T-cell (primary cell): Measurements from ENCODE around the gene MYRIP. TPM values are rescaled to one million over a fixed set of nuclear protein-coding genes. Genes with fewer than 3 reads are reported as not detected.

Experiments used
- ATAC-seq, 4 experiments: fragments of 200-7000 bp in 3 of 4; fragments of 150-1000 bp in 1 of 4; cut with Tn5 transposase; replicated peaks in 1 of 4; 1 replicate in 3 of 4; 2 replicates in 1 of 4; pipeline ENCODE4 v1.10.0; 2021; ENCODE audit warnings: moderate library complexity in 3 of 4, mild to moderate bottlenecking in 2 of 4, moderate number of reproducible peaks in 1 of 4
- CTCF ChIA-PET, 2 donors: fragments of 300-600 bp; sonication (Branson Sonifier 250); formaldehyde crosslinking; loops; one replicate each; lab custom pipeline; 2022; ENCODE audit warnings: antibody characterized with exemption in 2 of 2; lab: Charles Lee
- POLR2A ChIA-PET, 2 donors: fragments of 300-600 bp; sonication (Branson Sonifier 250); formaldehyde crosslinking; loops; one replicate each; lab custom pipeline; 2022; ENCODE audit warnings: antibody characterized with exemption in 2 of 2; lab: Charles Lee
- DNase-seq, 35 experiments: peaks; one replicate each; pipeline versions ENCODE4 v3.0.0 to v3.0.0-alpha.2; 2013 to 2023
- H3K27ac ChIP-seq: one replicate; pipeline ENCODE4 v1.5.1; 2013; ENCODE audit warnings: low read length
- H3K27me3 ChIP-seq, 2 experiments: replicated peaks in 1 of 2; 1 replicate in 1 of 2; 2 replicates in 1 of 2; pipeline versions ENCODE4 v1.6.1 to v1.7.0; 2013; ENCODE audit warnings: low read length in 1 of 2, mixed read lengths in 1 of 2; ENCODE audit not compliant: control insufficient read depth in 2 of 2, insufficient read depth in 2 of 2; ENCODE audit errors: extremely low read depth in 1 of 2
- H3K36me3 ChIP-seq, 2 donors: 1 replicate in 1 of 2; 2 replicates in 1 of 2; pipeline versions ENCODE4 v1.6.1 to v1.7.0; 2013; ENCODE audit warnings: low read length in 1 of 2; ENCODE audit not compliant: control insufficient read depth in 2 of 2, insufficient read depth in 1 of 2; ENCODE audit errors: extremely low read depth in 1 of 2
- H3K4me1 ChIP-seq, 2 experiments: 1 replicate in 1 of 2; 2 replicates in 1 of 2; pipeline versions ENCODE4 v1.6.1 to v1.7.0; 2013; ENCODE audit warnings: low read length in 2 of 2, mixed read lengths in 1 of 2; ENCODE audit not compliant: insufficient read depth in 2 of 2, control insufficient read depth in 1 of 2; ENCODE audit errors: extremely low read depth in 1 of 2
- H3K4me3 ChIP-seq, 2 donors: 1 replicate in 1 of 2; 2 replicates in 1 of 2; pipeline versions ENCODE4 v1.5.1 to v1.7.0; 2013; ENCODE audit warnings: mild to moderate bottlenecking in 2 of 2, low read length in 1 of 2, moderate library complexity in 1 of 2; ENCODE audit not compliant: control insufficient read depth in 1 of 2; ENCODE audit errors: extremely low read depth in 1 of 2
- H3K9me3 ChIP-seq: 2 replicates; pipeline ENCODE4 v1.7.0; 2013
- H3K27ac Mint-ChIP-seq, 2 donors: one replicate each; pipeline ENCODE4 v1.8.0; 2020 to 2021; ENCODE audit warnings: mild to moderate bottlenecking in 2 of 2, mixed read lengths in 2 of 2
- H3K27me3 Mint-ChIP-seq, 2 donors: one replicate each; pipeline ENCODE4 v1.8.0; 2021 to 2022; ENCODE audit warnings: mixed read lengths in 2 of 2
- H3K36me3 Mint-ChIP-seq: one replicate; pipeline ENCODE4 v1.8.0; 2021; ENCODE audit warnings: mixed read lengths
- H3K4me1 Mint-ChIP-seq, 3 donors: one replicate each; pipeline ENCODE4 v1.8.0; 2020 to 2022; ENCODE audit warnings: mixed read lengths in 3 of 3, mild to moderate bottlenecking in 1 of 3
- H3K4me3 Mint-ChIP-seq, 3 donors: one replicate each; pipeline ENCODE4 v1.8.0; 2020 to 2022; ENCODE audit warnings: mild to moderate bottlenecking in 3 of 3, mixed read lengths in 3 of 3, moderate library complexity in 3 of 3
- H3K9me3 Mint-ChIP-seq, 3 donors: one replicate each; pipeline ENCODE4 v1.8.0; 2020 to 2022; ENCODE audit warnings: mixed read lengths in 3 of 3
- WGBS: methylation state at CpG from one replicate; pipeline ENCODE4 v1.1.5; 2013; ENCODE audit warnings: missing lambda C conversion rate; ENCODE audit not compliant: insufficient coverage; 5-methylcytosine and 5-hydroxymethylcytosine counted together
- total RNA-seq, 35 experiments: library from RNA in 6 of 35; stranded (reverse) in 6 of 35; fragments of 120-200 nt in 1 of 35; gene quantifications; one replicate each; pipeline versions ENCODE4 v1.2.1 to v1.2.4 and lab custom pipeline; 2013 to 2026

Gene MYRIP
- total RNA-seq, 5 donors from 2014 or later (not counting 1 experiment from before 2014, with no cell fraction given), result not detected

- CTCF ChIA-PET, result interaction anchor here in 1 of 2 donors (0.5 kb wide), 1 partner anchor 20 kb away, joined by 4 read pairs; no protein-coding TSS in a partner anchor
- Mint-ChIP-seq H3K9me3 (no peaks in the 10 kb centered on the region), H3K4me3 (no peak overlapping the region)
Observed at GRCh38 chr3:40200692-40201316, 391.4 kb downstream of the MYRIP start.

DNA sequence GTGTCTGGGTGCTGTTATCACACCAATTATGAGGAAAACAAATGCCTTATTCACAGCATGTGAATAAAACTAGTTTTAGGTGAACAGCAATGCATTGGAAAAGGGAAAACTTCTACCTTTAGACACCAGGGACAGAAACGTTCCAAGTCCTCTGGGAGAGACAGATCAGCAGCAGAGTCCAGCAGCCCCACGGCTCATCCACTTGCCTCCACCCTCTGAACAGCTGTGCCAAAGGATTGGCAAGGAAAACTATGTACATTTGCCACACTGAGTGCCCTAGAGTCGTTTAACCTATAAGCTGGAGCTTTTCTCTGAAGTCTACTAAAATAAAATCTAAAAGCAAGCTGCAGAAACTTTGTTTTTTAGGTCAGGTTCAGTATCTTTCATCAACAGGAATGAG, 392.4 kb downstream of the MYRIP start:
- H3K4me3 Mint-ChIP-seq, result no peak overlapping the region
- H3K4me3 ChIP-seq, result no peak overlapping the region
- CTCF ChIA-PET, result interaction anchor here in 1 of 2 donors (0.8 kb wide), 1 partner anchor 10 kb away, joined by 4 read pairs; no protein-coding TSS in a partner anchor
- no peaks in the 10 kb centered on the region for H3K36me3 ChIP-seq
- 52% methylated on average over 2 of the region's 3 CpGs for WGBS
- no peak overlapping the region for H3K27ac ChIP-seq
- H3K9me3 ChIP-seq, result no peaks in the 10 kb centered on the region
- ATAC-seq (no peak), DNase-seq (no peak)
- H3K4me1 ChIP-seq, result no peaks in the 10 kb centered on the region
- H3K27ac Mint-ChIP-seq, result no peak overlapping the region
- H3K27me3 Mint-ChIP-seq, result no peaks in the 10 kb centered on the region
- H3K9me3 Mint-ChIP-seq, result no peaks in the 10 kb centered on the region
- H3K4me1 Mint-ChIP-seq, result peaks cover 0 to 8% (median 2%) of the 10 kb centered on the region in 3 donors
- POLR2A ChIA-PET, result interaction anchor here in 1 of 2 donors (0.6 kb wide), 1 partner anchor 123 kb away, joined by 9 read pairs; no protein-coding TSS in a partner anchor
- no peaks in the 10 kb centered on the region for H3K36me3 Mint-ChIP-seq
- H3K27me3 ChIP-seq, result peaks cover 0 to 3% of the 10 kb centered on the region in 2 experiments

More at GRCh38 chr3:40200692-40201316, 391.4 kb downstream of the MYRIP start:
- POLR2A ChIA-PET, result no interaction called here
- H3K27me3 ChIP-seq, result peaks cover 0 to 3% of the 10 kb centered on the region in 2 experiments
- no peaks in the 10 kb centered on the region for H3K27me3 Mint-ChIP-seq
- H3K9me3 ChIP-seq, result no peaks in the 10 kb centered on the region
- ATAC-seq (no peak), DNase-seq (no peak)
- H3K36me3 ChIP-seq, result no peaks in the 10 kb centered on the region
- no peak overlapping the region for H3K4me3 ChIP-seq
- no peaks in the 10 kb centered on the region for H3K4me1 ChIP-seq
- no peaks in the 10 kb centered on the region for H3K36me3 Mint-ChIP-seq
- no peak overlapping the region for H3K27ac ChIP-seq
- no peak overlapping the region for H3K27ac Mint-ChIP-seq
- peaks cover 0 to 8% (median 2%) of the 10 kb centered on the region in 3 donors for H3K4me1 Mint-ChIP-seq
- 86% methylated on average over 2 of the region's 6 CpGs for WGBS

DNA sequence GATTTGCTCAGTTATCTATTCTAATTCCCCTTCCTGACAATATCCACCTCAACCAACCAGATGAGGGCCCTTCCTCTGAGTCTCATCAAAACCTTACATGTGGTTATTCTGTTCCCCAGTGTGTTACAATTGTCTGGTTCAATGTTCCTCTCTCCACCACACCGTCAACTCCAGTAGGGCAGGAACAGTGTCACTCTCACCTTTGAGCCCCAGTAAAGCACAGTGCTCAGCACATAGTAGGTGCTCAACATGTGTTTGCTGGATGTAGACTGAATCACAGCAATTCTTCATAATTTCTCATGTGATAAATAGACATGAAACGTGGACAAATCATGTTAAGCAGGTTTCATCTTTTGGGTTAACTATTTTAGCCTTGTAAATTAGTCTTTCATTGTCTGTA, 397.1 kb downstream of the MYRIP start:
- DNase-seq (no peak), ATAC-seq (no peak)
- no peak overlapping the region for H3K27ac ChIP-seq
- no peaks in the 10 kb centered on the region for H3K9me3 ChIP-seq
- WGBS, result no CpG with 5 or more reads among the region's 2 CpGs
- H3K27ac Mint-ChIP-seq, result no peak overlapping the region
- H3K36me3 Mint-ChIP-seq, result no peaks in the 10 kb centered on the region
- H3K4me1 Mint-ChIP-seq, result no peaks in the 10 kb centered on the region
- POLR2A ChIA-PET, result no interaction called here
- no peaks in the 10 kb centered on the region for H3K9me3 Mint-ChIP-seq
- CTCF ChIA-PET, result no interaction called here
- H3K27me3 ChIP-seq, result no peaks in the 10 kb centered on the region
- no peaks in the 10 kb centered on the region for H3K4me1 ChIP-seq
- no peak overlapping the region for H3K4me3 ChIP-seq
- H3K27me3 Mint-ChIP-seq, result no peaks in the 10 kb centered on the region
- H3K4me3 Mint-ChIP-seq, result no peak overlapping the region
- no peaks in the 10 kb centered on the region for H3K36me3 ChIP-seq

- Mint-ChIP-seq H3K9me3 (no peaks in the 10 kb centered on the region), H3K27me3 (no peaks in the 10 kb centered on the region), H3K36me3 (no peaks in the 10 kb centered on the region), H3K27ac (no peak overlapping the region), H3K4me1 (no peaks in the 10 kb centered on the region), H3K4me3 (no peak overlapping the region)
- no peak for DNase-seq
- Histone ChIP-seq H3K36me3 (no peaks in the 10 kb centered on the region), H3K27ac (no peak overlapping the region), H3K9me3 (no peaks in the 10 kb centered on the region), H3K27me3 (no peaks in the 10 kb centered on the region), H3K4me1 (no peaks in the 10 kb centered on the region), H3K4me3 (no peak overlapping the region)
- no peak for ATAC-seq
- POLR2A ChIA-PET, result interaction anchor here in 1 of 2 donors (0.5 kb wide), 1 partner anchor 1741 kb away, joined by 3 read pairs; no protein-coding TSS in a partner anchor
- CTCF ChIA-PET, result no interaction called here
Observed at GRCh38 chr3:40207796-40208195, 398.4 kb downstream of the MYRIP start.

GRCh38 chr3:40208251-40208650, 398.8 kb downstream of the MYRIP start:
- no peak overlapping the region for H3K4me3 ChIP-seq
- H3K27me3 Mint-ChIP-seq, result no peaks in the 10 kb centered on the region
- no CpG with 5 or more reads among the region's 2 CpGs for WGBS
- no peaks in the 10 kb centered on the region for H3K36me3 Mint-ChIP-seq
- H3K27ac ChIP-seq, result no peak overlapping the region
- H3K4me1 Mint-ChIP-seq, result no peaks in the 10 kb centered on the region
- no peak for ATAC-seq
- no peak overlapping the region for H3K4me3 Mint-ChIP-seq
- H3K27me3 ChIP-seq, result no peaks in the 10 kb centered on the region
- CTCF ChIA-PET, result no interaction called here
- POLR2A ChIA-PET, result interaction anchor here in 1 of 2 donors (0.5 kb wide), 1 partner anchor 1741 kb away, joined by 3 read pairs; no protein-coding TSS in a partner anchor
- no peaks in the 10 kb centered on the region for H3K9me3 ChIP-seq
- no peaks in the 10 kb centered on the region for H3K36me3 ChIP-seq
- no peak for DNase-seq
- no peaks in the 10 kb centered on the region for H3K4me1 ChIP-seq
- H3K27ac Mint-ChIP-seq, result no peak overlapping the region
- no peaks in the 10 kb centered on the region for H3K9me3 Mint-ChIP-seq

DNA sequence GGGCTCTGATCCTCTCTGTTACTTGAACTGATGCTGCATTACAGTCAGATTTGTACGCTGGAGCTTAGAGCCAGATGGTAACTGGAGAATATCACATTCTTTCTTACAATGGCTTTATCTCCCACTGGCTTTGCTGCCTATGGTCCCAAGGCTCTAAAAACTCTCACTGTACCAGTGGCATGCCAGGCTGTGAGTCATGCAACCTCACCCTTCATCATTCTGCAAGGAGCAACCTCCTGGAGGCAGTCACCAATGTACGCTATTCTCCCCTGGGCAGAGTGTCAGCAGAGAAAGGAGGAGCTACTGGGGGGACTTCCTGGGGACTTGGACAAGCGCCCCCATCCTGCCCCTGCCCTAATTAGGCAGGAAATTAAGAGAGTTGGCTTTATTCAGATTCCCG, 402.2 kb downstream of the MYRIP start:
- WGBS, result 92% methylated on average over 2 of the region's 4 CpGs
- H3K36me3 Mint-ChIP-seq, result no peaks in the 10 kb centered on the region
- no peaks in the 10 kb centered on the region for H3K9me3 Mint-ChIP-seq
- H3K9me3 ChIP-seq, result no peaks in the 10 kb centered on the region
- H3K4me1 Mint-ChIP-seq, result no peaks in the 10 kb centered on the region
- no peak overlapping the region for H3K4me3 ChIP-seq
- ChIA-PET CTCF (no interaction called here), POLR2A (no interaction called here)
- H3K27me3 Mint-ChIP-seq, result no peaks in the 10 kb centered on the region
- ATAC-seq, result no peak
- H3K4me1 ChIP-seq, result no peaks in the 10 kb centered on the region
- no peaks in the 10 kb centered on the region for H3K27me3 ChIP-seq
- H3K36me3 ChIP-seq, result no peaks in the 10 kb centered on the region
- no peak overlapping the region for H3K4me3 Mint-ChIP-seq
- H3K27ac Mint-ChIP-seq, result no peak overlapping the region
- no peak overlapping the region for H3K27ac ChIP-seq
- no peak for DNase-seq
